CD1c-positive myeloid dendritic cell (primary cell): ENCODE data around the gene ANKRD60.

ENCODE experiments used
- DNase-seq: peaks from one replicate; pipeline ENCODE4 v3.0.0-alpha.2; 2016; ENCODE audit errors: extremely low spot score

ANKRD60 gene

GRCh38 chr20:58244517-58245030 lies 16.1 kb upstream of the ANKRD60 start:
- no peak for DNase-seq

DNA sequence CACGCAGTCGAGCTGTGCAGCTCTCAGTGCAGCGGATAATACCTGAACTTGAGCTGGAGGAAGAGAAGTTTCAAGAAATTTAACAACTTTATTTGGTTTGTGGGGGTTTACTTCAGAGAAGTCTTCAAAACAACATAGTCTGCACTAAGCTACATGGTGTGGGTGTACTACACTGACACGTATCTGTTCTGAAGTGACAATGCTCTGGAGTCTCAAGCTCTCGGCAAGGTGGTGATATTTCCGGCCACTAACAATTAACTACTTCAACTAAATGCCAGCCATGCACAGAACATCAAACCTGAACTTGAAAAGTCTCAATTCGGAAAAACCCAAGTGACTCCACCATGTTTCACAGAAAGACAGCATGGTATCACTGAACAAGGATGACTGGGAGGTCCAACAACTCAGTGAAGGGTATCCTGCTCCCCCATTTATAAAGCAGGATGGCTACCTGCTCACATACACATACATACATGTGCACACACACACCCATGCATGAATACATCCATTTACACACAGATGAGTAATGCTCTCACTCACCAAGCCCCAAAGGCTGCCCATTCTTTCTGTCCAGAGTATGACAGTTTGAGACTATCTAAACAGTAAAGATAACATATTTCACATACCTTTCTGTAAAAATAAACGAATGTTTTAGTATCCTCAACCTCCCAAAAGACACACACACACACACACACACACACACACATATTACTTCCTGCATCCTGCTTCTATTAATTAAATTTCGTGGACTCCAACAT lies 15.4 kb upstream of the ANKRD60 start:
- DNase-seq, result no peak

DNA sequence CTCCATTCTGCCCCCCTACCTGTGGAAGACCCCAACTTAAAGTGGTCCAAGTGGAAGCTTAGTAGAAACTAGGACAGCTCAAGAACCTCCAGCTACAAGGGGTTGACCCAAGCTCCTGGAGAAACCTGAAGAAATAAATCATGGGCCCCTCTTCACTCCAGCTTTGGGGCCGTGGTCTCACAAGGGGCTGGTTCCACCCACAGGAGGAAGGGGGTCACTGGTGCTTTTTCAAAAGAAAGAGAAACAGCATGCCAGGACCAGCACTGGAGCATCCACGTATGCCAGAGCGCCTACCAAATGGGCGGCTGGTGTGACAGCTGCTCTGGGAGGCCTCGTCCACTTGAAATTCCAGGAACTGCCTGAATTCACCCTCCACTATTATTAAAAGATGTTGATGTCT lies 14.4 kb upstream of the ANKRD60 start:
- DNase-seq, result no peak

GRCh38 chr20:58241766-58242465 lies 13.5 kb upstream of the ANKRD60 start:
- no peak for DNase-seq

DNA sequence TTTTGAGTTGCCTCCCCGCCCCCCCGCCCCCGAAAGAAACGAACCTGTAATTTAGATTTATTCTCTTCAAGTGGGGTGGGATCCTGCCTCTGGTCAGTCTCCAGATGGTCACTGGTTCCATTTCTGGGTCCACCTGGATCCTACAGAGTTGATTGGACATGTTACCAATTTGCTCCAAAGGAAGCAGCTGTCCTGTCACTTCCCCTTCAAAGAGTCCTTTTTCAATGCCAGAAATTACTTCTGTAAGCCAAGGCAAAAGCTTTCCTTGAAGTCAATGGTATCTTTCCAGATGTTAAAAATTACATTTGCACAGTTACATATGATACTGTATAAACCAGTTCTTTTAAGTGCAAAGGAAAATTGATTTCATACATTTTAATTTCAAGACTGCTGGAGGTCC lies 12.0 kb upstream of the ANKRD60 start:
- DNase-seq, result no peak

- DNase-seq, result no peak
Measured at GRCh38 chr20:58239216-58239615, 10.8 kb upstream of the ANKRD60 start.

DNA sequence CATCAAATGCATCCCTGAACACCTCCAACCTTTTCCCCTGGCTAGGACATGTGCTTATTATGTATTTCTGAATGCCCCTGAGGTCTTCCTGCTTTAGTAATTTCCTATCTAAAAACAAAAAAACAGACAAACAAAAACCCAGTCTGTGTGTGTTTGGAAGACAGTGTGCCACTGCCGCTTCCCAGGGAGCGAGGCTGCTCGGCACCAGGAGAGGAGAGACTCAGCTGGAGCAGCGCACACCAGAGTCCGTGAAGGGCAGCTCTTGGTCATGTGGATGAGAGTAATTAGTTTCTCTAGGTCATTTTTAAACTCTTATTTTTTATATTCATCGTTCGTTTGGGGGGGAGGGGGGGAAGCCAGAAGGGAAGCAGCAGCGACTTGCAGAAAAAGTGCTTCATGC lies 10.0 kb upstream of the ANKRD60 start:
- no peak for DNase-seq

DNA sequence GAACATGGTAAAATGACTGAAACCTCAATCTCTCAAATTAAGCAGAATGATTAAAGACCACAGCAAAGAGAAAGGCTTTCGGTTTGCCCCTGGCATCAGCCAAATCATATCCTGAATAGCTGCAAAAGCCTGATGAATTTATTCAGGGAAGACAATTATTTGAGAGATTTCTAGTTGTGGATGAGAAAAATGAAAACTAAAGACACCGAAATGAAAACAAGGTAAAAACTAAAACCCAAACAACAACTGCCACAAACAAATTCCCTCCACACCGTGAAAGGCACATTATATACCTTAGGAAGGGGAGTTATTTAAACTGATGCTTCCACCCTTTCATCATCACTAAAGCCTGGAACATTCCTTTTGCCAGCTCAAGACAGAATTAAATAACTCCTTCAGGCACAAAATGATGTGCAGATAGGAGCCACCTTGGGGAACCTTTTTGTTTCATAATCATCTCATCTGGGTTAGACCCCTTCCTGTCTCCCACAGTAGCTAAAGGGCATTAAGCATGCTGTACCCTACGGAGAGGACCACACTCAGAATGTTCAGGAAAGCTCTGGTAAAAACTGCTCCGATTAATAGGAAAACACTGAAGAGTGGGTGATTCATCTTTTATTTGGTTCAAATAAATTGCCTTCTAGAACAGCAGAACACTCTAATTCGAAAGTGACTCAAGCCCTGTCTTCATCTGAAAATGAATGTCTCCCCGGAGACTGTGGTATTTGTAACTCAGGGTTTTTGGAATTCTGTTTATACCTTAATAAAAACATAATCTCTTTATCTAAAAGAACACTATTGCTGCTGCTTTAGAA lies 9.1 kb upstream of the ANKRD60 start:
- DNase-seq, result no peak

DNA sequence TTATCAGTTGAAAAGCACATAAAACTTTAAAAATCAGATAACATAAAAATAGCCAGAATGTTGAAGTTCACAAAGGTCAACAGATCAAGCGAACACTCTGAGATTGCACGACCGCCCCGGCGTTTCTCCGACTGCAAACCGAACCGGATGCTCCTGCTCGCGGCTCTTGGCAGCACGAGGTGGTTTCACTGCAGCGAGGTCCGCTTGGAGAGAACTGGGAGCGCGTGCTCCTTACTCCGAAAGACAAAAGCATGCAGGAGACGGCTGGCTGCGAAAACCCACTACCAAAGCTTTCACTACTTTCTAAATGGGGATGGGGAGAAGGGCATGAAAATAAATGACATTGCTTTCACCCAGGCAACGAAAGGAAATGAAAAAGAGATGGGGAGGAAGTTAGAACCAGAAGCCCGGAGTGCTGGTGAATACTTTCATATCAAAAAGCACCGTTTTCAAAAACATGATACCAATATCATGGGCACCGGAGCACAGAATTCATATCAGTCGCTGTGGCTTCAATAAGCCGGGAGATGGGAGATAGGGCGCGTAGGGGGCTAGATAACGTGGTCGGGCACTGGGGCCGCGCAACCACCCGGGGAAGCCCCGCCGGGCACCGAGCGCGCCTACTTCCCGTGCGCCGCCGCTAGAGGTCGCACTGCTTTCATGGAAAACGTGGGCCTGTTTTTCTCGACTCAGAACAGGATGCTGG lies 8.3 kb upstream of the ANKRD60 start:
- DNase-seq, result peak; percentile 73

DNA sequence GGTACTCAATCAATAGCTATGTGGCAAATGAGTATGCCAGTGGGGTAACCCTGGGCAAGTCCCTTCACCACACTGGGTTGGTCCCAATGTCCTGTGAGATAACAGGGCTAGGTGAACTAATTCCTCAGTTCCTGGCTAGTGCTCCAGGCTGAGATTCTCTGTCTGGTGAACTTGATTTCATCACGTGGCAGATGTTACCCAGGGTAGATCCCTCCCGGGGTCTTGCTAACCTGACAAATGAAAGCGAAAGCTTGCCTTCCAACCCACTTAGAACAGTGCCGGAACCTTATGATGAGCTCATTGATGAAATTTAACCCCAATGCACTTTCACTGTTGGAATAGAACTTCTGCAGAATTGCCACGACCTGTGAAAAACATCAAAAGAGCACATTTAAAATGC lies 6.6 kb upstream of the ANKRD60 start:
- DNase-seq, result no peak

GRCh38 chr20:58233881-58234528 lies 5.6 kb upstream of the ANKRD60 start:
- peak; percentile 54 for DNase-seq

- no peak for DNase-seq
Measured at GRCh38 chr20:58233393-58233792, 4.9 kb upstream of the ANKRD60 start.

GRCh38 chr20:58231683-58232082 lies 3.2 kb upstream of the ANKRD60 start:
- DNase-seq, result no peak

DNA sequence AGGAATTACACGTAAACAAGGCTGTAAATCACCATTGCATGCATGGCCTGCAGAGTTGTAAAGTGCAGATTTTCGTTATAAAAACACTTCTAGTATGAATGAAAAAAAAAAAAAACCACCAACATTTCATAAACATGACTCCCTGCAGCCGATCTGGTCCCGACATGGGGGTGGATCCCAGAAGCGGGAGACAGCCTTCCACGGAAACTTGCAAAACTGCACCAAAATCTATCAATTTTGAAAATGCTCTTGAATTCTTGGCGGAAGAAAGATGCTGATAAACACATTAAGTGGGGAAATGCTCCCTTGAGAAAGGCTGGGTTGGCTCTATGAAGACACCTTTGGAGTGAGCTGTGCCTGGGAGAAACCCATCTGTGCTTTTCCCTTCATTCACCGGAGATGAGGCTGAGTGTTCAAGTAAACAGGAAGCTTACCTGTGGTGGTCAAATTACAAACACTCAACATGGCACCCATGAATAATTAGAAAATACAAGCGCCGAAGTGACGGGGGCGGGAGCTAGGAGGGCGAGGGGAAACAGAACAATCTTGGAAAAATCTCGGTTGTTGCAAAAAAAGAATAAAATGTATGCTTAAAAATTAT lies 845 bp upstream of the ANKRD60 start:
- DNase-seq, result no peak

- no peak for DNase-seq
Measured at GRCh38 chr20:58228103-58228483, 360 bp downstream of the ANKRD60 start.

GRCh38 chr20:58227391-58228102 lies 906 bp downstream of the ANKRD60 start:
- DNase-seq, result no peak

DNA sequence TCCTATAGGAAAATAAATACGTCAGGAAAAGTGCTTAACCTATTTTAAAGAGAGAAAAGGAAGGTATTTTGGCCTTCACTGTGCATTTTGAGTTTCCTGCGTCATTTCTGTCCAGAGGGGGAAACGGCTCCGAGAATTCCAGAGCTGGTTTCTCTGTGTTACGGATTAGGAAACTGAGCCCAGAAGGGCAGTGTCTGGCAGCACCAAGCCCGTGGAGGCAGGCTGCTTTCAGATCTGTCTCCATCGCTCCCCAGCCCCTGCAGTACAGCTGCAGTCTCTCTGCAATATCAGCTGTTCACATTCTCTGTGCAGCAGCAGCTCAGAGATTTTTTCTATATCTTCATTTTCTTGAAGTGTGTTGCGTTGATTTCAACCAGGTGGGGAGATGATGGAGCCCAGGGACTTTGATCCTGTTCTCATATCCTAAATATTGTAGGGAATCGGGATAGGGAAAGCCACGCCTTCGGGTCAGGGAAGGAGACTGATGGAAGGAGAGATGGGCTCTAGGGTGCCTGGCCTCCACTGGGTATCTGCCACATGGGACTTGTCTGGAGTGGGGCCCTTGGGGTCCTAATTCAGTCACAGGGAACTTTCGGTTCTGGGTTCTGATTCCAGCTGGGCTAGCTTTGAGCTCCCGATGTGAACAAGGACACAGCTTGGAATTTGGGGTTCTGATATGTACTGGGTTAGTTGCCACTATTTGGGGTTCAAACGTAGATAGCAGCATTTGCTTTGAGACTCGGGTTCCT lies 2.8 kb downstream of the ANKRD60 start:
- DNase-seq, result no peak

- no peak for DNase-seq
Measured at GRCh38 chr20:58224974-58225373, 3.5 kb downstream of the ANKRD60 start.

DNA sequence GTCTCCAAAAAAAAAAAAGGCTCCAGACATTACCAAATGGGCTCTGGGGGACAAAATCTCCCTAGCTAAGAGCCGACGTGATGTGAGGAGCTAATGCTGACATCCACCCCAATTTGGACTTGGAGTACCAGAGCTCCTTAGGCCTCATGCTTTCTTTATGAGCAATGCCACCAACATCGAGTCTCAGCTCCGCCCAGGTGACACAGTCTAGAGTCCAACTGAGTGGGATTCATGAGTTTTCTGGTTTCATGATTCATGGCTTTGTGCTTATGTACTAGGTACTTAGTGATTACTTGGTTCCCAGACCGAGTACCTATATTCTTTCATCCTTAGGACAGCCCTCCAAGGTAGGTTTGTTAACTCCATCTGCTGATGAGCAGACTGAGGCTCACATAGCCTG lies 4.4 kb downstream of the ANKRD60 start:
- DNase-seq, result no peak
